Mesendoderm (in vitro differentiated cells): ENCODE results near the gene ANO9.

Experiments
- DNase-seq: peaks from one replicate; pipeline ENCODE4 v3.0.0; 2013
- H2AK5ac ChIP-seq: 2 replicates; pipeline ENCODE4 v1.6.1; 2013; ENCODE audit warnings: low read length, inconsistent platforms
- H2BK120ac ChIP-seq: 2 replicates; pipeline ENCODE4 v1.6.1; 2013; ENCODE audit warnings: low read depth, mild to moderate bottlenecking, low read length, moderate library complexity, mixed read lengths
- H2BK15ac ChIP-seq: replicated peaks from 2 replicates; pipeline ENCODE4 v1.6.1; 2013; ENCODE audit warnings: low read depth, mild to moderate bottlenecking, moderate library complexity
- H2BK5ac ChIP-seq: 2 replicates; pipeline ENCODE4 v1.6.1; 2013; ENCODE audit warnings: low read length, inconsistent platforms
- H3K18ac ChIP-seq: 2 replicates; pipeline ENCODE4 v1.6.1; 2013; ENCODE audit warnings: mild to moderate bottlenecking, low read length, mixed read lengths
- H3K23ac ChIP-seq: one replicate; pipeline ENCODE4 v1.6.1; 2013; ENCODE audit warnings: low read length
- H3K27ac ChIP-seq: 2 replicates; pipeline ENCODE4 v1.5.1; 2013; ENCODE audit warnings: low read depth, mild to moderate bottlenecking, inconsistent platforms, low read length, moderate library complexity
- H3K27me3 ChIP-seq: 2 replicates; pipeline ENCODE4 v1.6.1; 2013; ENCODE audit warnings: low read length, control low read depth, mild to moderate bottlenecking, inconsistent platforms; ENCODE audit not compliant: insufficient read depth, poor library complexity
- H3K36me3 ChIP-seq: 2 replicates; pipeline ENCODE4 v1.6.1; 2013; ENCODE audit warnings: low read length, inconsistent platforms; ENCODE audit not compliant: control insufficient read depth, insufficient read depth
- H3K4ac ChIP-seq: one replicate; pipeline ENCODE4 v1.6.1; 2013; ENCODE audit warnings: low read depth, mild to moderate bottlenecking, low read length, moderate library complexity
- H3K4me1 ChIP-seq: 2 replicates; pipeline ENCODE4 v1.6.1; 2013; ENCODE audit warnings: low read depth, low read length, inconsistent platforms; ENCODE audit not compliant: control insufficient read depth
- H3K4me2 ChIP-seq: 2 replicates; pipeline ENCODE4 v1.6.1; 2013; ENCODE audit warnings: low read length
- H3K4me3 ChIP-seq: 2 replicates; pipeline ENCODE4 v1.5.1; 2013; ENCODE audit warnings: mild to moderate bottlenecking, low read length
- H3K56ac ChIP-seq: one replicate; pipeline ENCODE4 v1.6.1; 2013; ENCODE audit warnings: low read length
- H3K79me1 ChIP-seq: 2 replicates; pipeline ENCODE4 v1.6.1; 2013; ENCODE audit warnings: low read length, inconsistent platforms
- H3K79me2 ChIP-seq: 2 replicates; pipeline ENCODE4 v1.6.1; 2013; ENCODE audit warnings: mild to moderate bottlenecking, low read length; ENCODE audit not compliant: control insufficient read depth, insufficient read depth
- H3K9ac ChIP-seq: 2 replicates; pipeline ENCODE4 v1.6.1; 2013; ENCODE audit warnings: low read length, inconsistent platforms
- H4K5ac ChIP-seq: one replicate; pipeline ENCODE4 v1.6.1; 2013; ENCODE audit warnings: low read length
- H4K8ac ChIP-seq: one replicate; pipeline ENCODE4 v1.6.1; 2013; ENCODE audit warnings: low read depth, mild to moderate bottlenecking, control low read depth, low read length, moderate library complexity
- WGBS: extraction: QIAGEN DNeasy Blood & Tissue Kit; methylation state at CpG from one replicate; pipeline ENCODE4 v1.1.7; 2013; ENCODE audit warnings: low lambda C conversion rate, missing lambda C conversion rate; ENCODE audit not compliant: insufficient coverage; ENCODE audit errors: extremely low coverage; 5-methylcytosine and 5-hydroxymethylcytosine counted together

The ANO9 gene

DNA sequence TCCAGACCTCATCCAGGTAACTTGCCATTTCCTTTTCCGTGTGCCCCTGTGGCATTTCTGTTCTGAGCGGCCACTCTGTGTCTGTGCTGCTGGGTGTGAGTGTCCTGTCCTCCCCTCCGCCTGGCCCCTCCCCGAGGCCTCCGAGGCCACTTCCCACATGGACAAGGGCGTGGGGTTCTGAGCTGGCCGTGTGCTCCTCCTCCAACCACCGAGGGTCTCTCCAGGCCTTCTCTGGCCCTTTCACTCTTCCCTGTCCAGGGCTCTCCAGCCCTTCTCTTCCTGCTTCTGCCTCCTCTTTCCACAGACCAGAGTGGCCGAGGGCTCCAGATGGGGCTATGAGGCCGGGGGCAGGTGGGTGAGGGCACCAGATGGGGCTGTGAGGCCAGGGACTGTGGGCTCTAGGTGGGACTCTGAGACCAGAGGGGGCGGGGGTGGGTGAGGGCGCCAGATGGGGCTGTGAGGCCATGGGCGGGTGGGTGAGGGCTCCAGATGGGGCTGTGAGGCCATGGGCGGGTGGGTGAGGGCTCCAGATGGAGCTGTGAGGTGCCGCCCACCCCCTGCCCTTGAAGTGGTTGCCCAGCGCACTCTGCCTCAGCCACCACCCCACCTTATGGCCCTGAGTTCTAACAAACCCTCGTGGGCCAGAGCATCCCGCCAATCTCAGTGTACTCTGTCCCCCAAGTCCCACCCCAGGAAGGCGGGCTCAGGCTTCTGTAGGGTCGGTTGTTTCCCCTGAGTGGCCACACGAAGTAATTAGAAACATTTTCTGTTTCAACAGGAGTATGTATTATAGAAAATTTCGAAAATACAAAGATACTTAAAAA, 32.4 kb upstream of the ANO9 start:
- peaks cover 2% of the 10 kb centered on the region for H3K36me3 ChIP-seq
- H3K79me1 ChIP-seq: peaks cover 14% of the 10 kb centered on the region
- no peak overlapping the region for H2BK120ac ChIP-seq
- H4K5ac ChIP-seq: no peak overlapping the region
- DNase-seq: no peak
- no peak overlapping the region for H2BK5ac ChIP-seq
- no peak overlapping the region for H2AK5ac ChIP-seq
- H3K9ac ChIP-seq: no peak overlapping the region
- H2BK15ac ChIP-seq: no peak overlapping the region
- H3K23ac ChIP-seq: no peak overlapping the region
- no peak overlapping the region for H3K27ac ChIP-seq
- no peak overlapping the region for H3K4me3 ChIP-seq
- H3K27me3 ChIP-seq: no peaks in the 10 kb centered on the region
- WGBS: no CpG with 5 or more reads among the region's 22 CpGs
- peaks cover 4% of the 10 kb centered on the region for H3K4me1 ChIP-seq
- no peak overlapping the region for H3K4ac ChIP-seq
- H3K79me2 ChIP-seq: peaks cover 12% of the 10 kb centered on the region
- H4K8ac ChIP-seq: no peak overlapping the region
- no peak overlapping the region for H3K4me2 ChIP-seq
- H3K18ac ChIP-seq: no peak overlapping the region
- H3K56ac ChIP-seq: peak overlapping the region; percentile 60

DNA sequence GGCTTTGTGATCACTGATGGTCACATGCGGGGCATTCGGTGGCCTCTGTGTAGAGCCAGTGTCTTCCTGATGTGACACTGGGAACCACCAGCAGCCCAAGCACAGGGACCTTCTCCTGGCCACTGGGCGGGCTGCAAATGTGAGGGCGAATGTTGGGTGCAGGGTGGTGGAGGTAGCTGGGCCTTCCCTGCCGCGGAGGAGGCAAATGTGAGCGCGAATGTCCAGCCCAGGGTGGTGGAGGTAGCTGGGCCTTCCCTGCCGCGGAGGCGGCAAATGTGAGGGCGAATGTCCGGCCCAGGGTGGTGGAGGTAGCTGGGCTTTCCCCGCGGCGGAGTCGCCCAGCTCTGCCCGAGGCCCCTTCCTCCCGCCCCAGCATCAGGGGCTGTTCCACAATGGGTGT, 31.6 kb upstream of the ANO9 start:
- H3K4me1 ChIP-seq: peaks cover 4% of the 10 kb centered on the region
- H2BK15ac ChIP-seq: no peak overlapping the region

DNA sequence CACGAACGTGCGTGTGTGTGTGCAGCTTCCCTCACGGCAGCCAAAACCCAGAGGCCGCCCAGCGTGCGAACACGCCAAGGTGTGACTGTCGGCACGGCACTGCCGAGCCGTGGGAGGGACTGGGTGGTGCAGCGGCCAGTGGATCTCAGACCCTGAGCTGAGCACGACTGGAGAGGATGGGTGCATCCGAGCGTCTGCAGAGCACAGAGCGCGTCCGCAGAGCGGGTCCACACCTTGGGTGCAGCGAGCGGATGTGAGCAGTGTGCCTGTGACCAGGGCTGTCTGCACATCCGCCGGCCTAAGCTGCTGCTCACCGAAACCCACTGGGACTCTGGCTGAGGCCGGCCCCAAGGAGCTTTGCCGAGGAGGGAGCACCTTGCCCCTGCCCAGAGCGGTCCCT, 31.0 kb upstream of the ANO9 start:
- Histone ChIP-seq H3K4me2 (no peak overlapping the region), H3K4ac (no peak overlapping the region), H4K5ac (no peak overlapping the region), H4K8ac (no peak overlapping the region), H3K23ac (no peak overlapping the region), H2AK5ac (no peak overlapping the region), H3K4me1 (peaks cover 4% of the 10 kb centered on the region), H3K36me3 (peaks cover 2% of the 10 kb centered on the region), H2BK120ac (no peak overlapping the region), H3K79me2 (peaks cover 12% of the 10 kb centered on the region), H3K56ac (no peak overlapping the region), H3K9ac (no peak overlapping the region), H3K4me3 (no peak overlapping the region), H2BK15ac (no peak overlapping the region), H3K18ac (no peak overlapping the region), H3K27me3 (no peaks in the 10 kb centered on the region), H2BK5ac (no peak overlapping the region), H3K79me1 (peaks cover 14% of the 10 kb centered on the region), H3K27ac (no peak overlapping the region)
- no peak for DNase-seq
- no CpG with 5 or more reads among the region's 28 CpGs for WGBS

More for the DNA sequence above, 31.6 kb upstream of the ANO9 start:
- Histone ChIP-seq H3K4me2 (no peak overlapping the region), H3K4me3 (no peak overlapping the region), H3K4ac (no peak overlapping the region), H3K79me2 (peaks cover 12% of the 10 kb centered on the region), H3K27me3 (no peaks in the 10 kb centered on the region), H3K9ac (no peak overlapping the region), H3K36me3 (peaks cover 2% of the 10 kb centered on the region), H4K5ac (no peak overlapping the region), H3K18ac (no peak overlapping the region), H2BK120ac (no peak overlapping the region), H2BK5ac (no peak overlapping the region), H2AK5ac (no peak overlapping the region), H3K23ac (no peak overlapping the region), H3K56ac (no peak overlapping the region), H3K79me1 (peaks cover 14% of the 10 kb centered on the region), H4K8ac (no peak overlapping the region), H3K27ac (no peak overlapping the region)
- no peak for DNase-seq
- no CpG with 5 or more reads among the region's 19 CpGs for WGBS

DNA sequence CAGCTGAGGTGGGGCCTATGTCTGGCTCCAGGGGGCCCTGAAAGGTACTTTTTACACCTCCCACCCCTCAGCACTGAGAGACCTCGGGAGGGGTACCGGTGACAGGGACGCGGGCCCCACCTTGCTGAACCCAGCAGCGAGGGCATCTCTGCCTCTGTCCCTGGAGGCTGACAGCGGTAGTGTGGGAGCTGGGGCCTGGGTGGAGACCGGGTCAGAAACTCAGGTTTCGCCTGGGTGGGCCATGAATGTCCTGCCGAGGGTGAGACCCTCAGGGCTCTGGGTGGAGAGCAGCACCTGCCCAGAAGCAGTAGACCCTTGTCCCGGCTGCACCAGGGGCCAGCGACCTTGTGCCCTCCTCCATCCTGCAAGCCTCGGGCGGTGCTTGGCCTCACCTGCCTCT, 30.5 kb upstream of the ANO9 start:
- Histone ChIP-seq H3K9ac (no peak overlapping the region), H4K5ac (no peak overlapping the region), H2BK120ac (no peak overlapping the region), H2AK5ac (no peak overlapping the region), H3K56ac (no peak overlapping the region), H3K23ac (no peak overlapping the region), H3K4me2 (no peak overlapping the region), H3K79me1 (peaks cover 14% of the 10 kb centered on the region), H3K27me3 (no peaks in the 10 kb centered on the region), H3K36me3 (peaks cover 2% of the 10 kb centered on the region), H3K18ac (no peak overlapping the region), H3K27ac (no peak overlapping the region), H3K79me2 (peaks cover 12% of the 10 kb centered on the region), H3K4me3 (no peak overlapping the region), H3K4ac (no peak overlapping the region), H4K8ac (no peak overlapping the region), H2BK5ac (no peak overlapping the region), H3K4me1 (peaks cover 4% of the 10 kb centered on the region), H2BK15ac (no peak overlapping the region)
- no CpG with 5 or more reads among the region's 13 CpGs for WGBS
- no peak for DNase-seq

DNA sequence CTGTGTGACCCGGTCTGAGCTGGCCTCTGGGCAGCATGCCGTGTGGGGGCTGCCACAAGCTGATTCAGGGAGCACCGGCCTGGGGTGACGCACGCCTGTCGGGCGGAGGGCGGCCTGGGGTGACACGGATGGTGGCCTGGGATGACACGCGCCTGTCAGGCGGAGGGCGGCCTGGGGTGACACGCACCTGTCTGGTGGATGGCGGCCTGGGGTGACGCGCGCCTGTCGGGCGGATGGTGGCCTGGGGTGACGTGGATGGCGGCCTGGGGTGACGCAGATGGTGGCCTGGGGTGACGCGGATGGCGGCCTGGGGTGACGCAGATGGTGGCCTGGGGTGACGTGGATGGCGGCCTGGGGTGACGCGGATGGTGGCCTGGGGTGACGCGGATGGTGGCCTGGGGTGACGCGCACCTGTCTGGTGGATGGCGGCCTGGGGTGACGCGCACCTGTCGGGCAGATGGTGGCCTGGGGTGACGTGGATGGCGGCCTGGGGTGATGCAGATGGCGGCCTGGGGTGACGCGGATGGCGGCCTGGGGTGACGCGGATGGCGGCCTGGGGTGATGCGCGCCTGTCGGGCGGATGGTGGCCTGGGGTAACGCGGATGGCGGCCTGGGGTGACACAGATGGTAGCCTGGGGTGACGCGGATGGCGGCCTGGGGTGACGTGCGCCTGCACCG, 29.8 kb upstream of the ANO9 start:
- WGBS: no CpG with 5 or more reads among the region's 61 CpGs
- Histone ChIP-seq H3K18ac (no peak overlapping the region), H3K36me3 (peaks cover 2% of the 10 kb centered on the region), H4K8ac (no peak overlapping the region), H4K5ac (no peak overlapping the region), H3K4me2 (no peak overlapping the region), H3K4ac (no peak overlapping the region), H3K9ac (no peak overlapping the region), H3K23ac (no peak overlapping the region), H3K56ac (no peak overlapping the region), H3K4me3 (no peak overlapping the region), H2BK5ac (no peak overlapping the region), H3K4me1 (peaks cover 4% of the 10 kb centered on the region), H3K79me2 (peaks cover 12% of the 10 kb centered on the region), H2BK120ac (no peak overlapping the region), H3K27ac (no peak overlapping the region), H3K79me1 (peaks cover 14% of the 10 kb centered on the region), H2AK5ac (no peak overlapping the region), H3K27me3 (no peaks in the 10 kb centered on the region), H2BK15ac (no peak overlapping the region)
- DNase-seq: no peak
